OCI-M2 (cell line): Measurements from ENCODE around the gene MT1B.
"Not testable (repeated sequence)": the region's sequence is repeated elsewhere in the genome, so short reads cannot be mapped to it uniquely, and the experiment has no call there.

Experiments used
- DNase-seq: peaks from one replicate; lab custom pipeline; 2025; ENCODE audit not compliant: unreplicated experiment; lab: John Stamatoyannopoulos, UW

The MT1B gene

GRCh38 chr16:56620339-56620897 lies 31.3 kb upstream of the MT1B start:
- DNase-seq, result no peak

DNA sequence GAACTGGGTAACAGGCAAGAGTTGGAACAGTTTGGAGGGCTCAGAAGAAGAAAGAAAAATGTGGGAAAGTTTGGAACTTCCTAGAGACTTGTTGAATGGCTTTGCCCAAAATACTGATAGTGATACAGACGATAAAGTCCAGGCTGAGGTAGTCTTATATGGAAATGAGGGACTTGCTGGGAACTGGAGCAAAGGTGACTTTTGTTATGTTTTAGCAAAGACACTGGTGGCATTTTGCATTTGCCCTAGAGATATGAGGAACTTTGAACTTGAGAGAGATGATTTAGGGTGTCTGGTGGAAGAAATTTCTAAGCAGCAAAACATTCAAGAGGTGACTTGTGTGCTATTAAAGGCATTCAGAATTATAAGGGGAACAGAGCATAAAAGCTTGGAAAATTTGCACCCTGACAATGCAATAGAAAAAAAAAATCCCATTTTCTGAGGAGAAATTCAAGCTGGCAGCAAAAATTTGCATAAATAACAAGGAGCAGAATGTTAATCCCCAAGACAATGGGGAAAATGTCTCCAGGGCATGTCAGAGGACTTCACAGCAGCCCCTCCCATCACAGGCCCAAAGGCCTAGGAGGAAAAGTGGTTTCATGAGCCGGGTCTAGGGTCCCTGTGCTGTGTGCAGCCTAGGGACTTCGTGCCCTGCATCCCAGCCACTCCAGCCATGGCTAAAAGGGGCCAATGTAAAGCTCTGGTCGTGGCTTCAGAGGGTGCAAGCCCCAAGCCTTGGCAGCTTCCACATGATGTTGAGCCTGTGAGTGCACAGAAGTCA lies 29.8 kb upstream of the MT1B start:
- not testable (repeated sequence) for DNase-seq

- DNase-seq, result not testable (repeated sequence)
These were observed 28.5 kb upstream of the MT1B start for GRCh38 chr16:56623184-56623583.

- no peak for DNase-seq
These were observed 28.0 kb upstream of the MT1B start for GRCh38 chr16:56623637-56624036.

DNA sequence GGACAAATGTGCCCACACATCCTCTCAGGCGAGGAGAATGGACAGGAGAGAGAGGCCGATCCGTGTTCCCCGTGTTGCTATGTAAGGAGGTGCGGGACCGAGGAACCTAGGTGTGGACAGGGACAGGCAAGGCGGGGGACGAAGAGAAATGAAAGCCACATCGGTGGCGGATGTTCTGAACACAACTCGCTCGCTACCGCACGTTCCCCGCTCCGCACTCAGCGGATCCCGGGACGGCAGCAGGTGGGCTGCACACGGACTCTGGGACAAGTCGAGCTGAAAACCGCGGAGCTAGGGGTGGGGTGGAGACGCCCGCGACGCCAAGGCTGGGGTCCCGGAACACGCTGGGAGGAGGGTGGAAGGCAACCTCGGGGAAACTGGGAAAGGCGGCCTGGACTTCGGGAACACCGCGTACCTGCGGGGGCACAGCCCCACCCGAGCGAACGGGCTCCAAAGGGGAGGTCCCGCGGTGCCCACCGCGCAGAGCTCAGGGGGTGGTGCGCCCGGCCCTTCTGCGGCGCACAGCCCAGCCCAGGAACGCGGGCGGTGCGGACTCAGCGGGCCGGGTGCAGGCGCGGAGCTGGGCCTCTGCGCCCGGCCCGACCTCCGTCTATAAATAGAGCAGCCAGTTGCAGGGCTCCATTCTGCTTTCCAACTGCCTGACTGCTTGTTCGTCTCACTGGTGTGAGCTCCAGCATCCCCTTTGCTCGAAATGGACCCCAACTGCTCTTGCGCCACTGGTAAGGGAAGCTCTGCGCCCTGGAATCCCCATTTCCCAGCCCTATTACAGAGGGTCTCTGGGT lies 26.3 kb upstream of the MT1B start, which contains the start of gene MT1E:
Gene MT1E (plus strand): TSS at position 642 of the 803 bp plus-strand sequence. CDS start 71 bp downstream, at position 713.
- no peak for DNase-seq

DNA sequence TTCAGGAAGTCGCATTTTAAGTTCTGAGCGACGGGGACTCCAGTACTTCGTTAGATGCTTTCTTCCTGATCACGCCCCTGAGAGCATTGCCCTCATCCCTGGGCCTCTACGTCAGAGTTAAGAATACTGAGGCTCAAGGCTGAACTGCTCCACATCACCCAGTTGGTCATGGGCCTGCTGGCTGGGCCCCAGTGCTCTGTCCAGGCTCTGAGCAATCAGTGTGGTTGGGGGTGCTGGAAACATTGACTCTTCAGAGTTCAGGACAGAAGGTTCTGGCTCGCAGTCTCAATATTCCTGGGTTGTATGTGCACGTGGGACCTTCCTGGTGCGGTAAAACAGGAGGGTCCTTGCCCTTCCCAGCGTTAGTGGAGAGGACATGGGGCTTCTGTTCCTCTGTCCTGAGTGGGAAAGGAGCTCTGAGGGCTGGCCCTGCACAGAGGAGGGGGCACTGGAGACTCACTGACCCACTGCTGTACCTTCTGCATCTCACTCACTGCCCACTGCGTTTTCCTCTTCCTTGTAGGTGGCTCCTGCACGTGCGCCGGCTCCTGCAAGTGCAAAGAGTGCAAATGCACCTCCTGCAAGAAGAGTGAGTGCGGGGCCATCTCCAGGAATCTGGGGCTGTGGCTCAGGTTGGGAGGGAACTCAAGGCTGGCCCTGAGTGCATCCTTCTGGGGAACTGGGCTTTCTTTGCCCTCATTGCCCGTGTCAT lies 25.6 kb upstream of the MT1B start:
- DNase-seq, result no peak

GRCh38 chr16:56626685-56627084 lies 25.0 kb upstream of the MT1B start:
- no peak for DNase-seq

DNA sequence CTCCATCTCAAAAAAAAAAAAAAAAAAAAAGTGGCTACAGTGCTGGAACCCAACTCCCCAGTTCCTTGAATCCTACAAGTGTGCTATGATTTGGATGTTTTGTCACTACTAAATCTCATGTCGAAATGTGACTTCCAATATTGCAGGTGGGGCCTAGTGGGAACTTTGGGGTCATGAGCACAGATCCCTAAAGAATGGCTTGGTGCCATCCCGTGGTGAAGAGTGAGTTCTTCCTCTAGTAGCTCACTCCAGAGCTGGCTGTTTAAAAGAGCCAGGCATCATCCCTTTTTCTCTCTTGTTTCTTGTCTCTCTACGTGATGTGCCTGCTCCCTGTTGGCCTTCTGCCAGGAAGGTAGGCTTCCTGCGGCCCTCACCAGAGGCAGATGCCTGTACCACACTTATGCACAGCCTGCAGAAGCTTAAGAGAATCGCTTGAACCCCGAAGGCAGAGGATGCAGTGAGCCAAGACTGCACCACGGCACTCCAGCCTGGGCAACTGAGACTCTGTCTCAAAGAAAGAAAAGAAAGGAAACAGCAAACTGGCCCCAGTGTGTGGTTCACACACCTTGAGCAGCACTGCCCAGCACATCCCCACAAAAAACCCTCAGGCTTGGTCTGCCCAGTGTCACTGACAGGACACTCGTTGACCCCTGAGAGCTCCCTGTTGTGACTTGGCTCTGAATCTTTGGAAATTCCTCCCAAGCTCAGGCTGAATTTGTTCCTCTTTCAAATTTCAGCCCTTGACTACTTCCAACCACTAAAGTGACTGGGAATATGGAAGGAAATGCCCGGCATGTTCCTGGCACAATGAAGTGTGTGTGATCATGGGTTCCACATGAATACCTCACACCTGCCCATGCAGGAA lies 23.0 kb upstream of the MT1B start:
- no peak for DNase-seq

GRCh38 chr16:56629531-56629930 lies 22.2 kb upstream of the MT1B start:
- DNase-seq, result no peak

GRCh38 chr16:56630134-56630533 lies 21.6 kb upstream of the MT1B start:
- no peak for DNase-seq

GRCh38 chr16:56631197-56631596 lies 20.5 kb upstream of the MT1B start:
- DNase-seq, result no peak

GRCh38 chr16:56631832-56632155 lies 19.9 kb upstream of the MT1B start:
- no peak for DNase-seq

DNA sequence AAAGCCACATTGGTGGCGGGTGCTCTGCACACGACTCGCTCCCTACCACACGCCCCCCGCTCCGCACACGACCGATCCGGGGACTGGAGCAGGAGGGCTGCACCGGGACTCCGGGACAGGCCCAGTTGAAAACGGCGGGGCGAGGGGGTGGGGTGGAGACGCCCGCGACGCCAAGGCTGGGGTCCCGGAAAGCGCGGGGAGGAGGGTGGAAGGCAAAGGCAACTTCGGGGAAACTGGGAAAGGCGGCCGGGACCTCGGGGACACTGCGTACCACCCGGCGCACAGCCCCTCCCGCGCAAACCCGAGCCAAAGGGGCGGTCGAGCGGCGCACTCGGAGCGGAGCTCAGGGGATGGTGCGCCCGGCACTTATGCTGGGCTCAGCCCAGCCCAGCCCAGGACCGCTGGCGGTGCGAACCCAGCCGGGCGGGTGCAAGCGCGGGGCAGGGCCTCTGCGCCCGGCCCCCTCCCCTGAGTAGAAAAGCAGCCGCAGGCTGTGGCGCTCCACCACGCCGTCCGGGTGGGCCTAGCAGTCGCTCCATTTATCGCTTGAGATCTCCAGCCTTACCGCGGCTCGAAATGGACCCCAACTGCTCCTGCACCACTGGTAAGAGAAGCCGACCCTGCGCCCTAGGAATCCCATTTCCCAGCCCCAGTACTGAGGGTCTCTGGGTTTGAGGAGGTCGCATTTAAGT lies 19.4 kb upstream of the MT1B start, which contains the start of gene MT1M:
Gene MT1M (plus strand): TSS at position 504 of the 692 bp plus-strand sequence. CDS start 73 bp downstream, at position 577.
- DNase-seq, result no peak

- no peak for DNase-seq
These were observed 18.8 kb upstream of the MT1B start for GRCh38 chr16:56632848-56633365.

GRCh38 chr16:56633535-56633934 lies 18.2 kb upstream of the MT1B start:
- DNase-seq, result no peak

- no peak for DNase-seq
These were observed 16.8 kb upstream of the MT1B start for GRCh38 chr16:56634715-56635440.

DNA sequence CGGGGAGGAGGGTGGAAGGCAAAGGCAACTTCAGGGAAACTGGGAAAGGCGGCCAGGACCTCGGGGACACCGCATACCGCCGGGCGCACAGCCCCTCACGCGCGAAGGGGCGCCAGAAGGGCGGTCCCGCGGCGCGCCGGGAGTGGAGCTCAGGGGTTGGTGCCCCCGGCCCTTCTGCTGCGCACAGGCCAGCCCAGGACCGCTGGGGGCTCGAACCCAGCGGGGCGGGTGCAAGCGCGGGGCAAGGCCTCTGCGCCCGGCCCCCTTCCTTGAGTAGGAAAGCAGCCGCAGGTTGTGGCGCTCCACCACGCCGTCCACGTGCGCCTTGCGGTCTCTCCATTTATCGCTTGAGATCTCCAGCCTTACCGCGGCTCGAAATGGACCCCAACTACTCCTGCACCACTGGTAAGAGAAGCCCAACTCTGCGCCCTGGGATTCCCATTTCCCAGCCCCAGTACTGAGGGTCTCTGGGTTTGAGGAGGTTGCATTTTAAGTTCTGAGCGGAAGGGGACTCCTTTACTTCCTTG lies 16.2 kb upstream of the MT1B start:
- DNase-seq, result no peak

DNA sequence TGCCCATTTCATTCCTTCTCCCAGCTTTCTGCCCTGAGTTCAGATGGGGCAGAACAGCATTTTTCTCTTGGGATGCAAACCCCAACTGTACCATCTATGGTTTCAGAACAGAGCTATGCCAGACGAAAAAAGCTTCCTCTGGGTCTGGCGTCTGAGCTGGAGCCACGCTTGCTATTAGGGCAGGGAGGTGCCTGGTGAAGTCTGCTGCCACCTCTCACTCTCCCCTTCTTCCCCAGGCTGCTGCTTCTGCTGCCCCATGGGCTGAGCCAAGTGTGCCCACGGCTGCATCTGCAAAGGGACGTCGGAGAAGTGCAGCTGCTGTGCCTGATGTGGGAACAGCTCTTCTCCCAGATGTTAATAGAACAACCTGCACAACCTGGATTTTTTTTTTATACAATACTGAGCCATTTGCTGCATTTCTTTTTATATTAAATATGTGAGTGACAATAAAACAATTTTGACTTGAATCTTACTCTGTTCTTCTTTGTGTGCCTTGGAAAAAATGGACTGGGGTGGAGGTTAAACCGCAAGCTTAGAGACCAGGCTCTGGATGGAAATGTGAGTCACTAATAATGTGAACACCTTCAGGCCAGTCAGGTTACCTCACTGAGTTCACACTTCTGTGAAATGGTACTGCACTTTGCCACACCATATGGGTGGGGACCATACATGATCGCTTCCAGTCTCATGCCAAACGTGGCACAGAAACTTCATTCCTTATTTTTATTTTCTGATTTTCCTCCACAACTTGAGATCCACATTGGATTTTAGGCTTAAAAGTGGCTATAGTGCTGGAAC lies 14.9 kb upstream of the MT1B start:
- DNase-seq, result no peak
